WTC11 (cell line): ENCODE results near the gene SPTLC1. TPM values are rescaled to one million over a fixed set of nuclear protein-coding genes. Genes with fewer than 3 reads are reported as not detected.

Experiments used
- ATAC-seq: fragments of 200-7000 bp; cut with Tn5 transposase; 2 replicates; pipeline ENCODE4 v1.10.0; 2021; ENCODE audit warnings: mild to moderate bottlenecking, moderate library complexity
- CTCF ChIA-PET: fragments of 300-600 bp; sonication (Branson Sonifier 250); formaldehyde crosslinking; loops from one replicate; lab custom pipeline; 2021; ENCODE audit warnings: antibody characterized with exemption; lab: Charles Lee
- POLR2A ChIA-PET: fragments of 350-600 bp; sonication (Branson Sonifier 250); formaldehyde crosslinking; loops from one replicate; lab custom pipeline; 2021; ENCODE audit warnings: antibody characterized with exemption; lab: Charles Lee
- DNase-seq: peaks from one replicate; pipeline ENCODE4 v3.0.0; 2021; ENCODE audit warnings: low spot score
- H3K27ac Mint-ChIP-seq: 2 replicates; pipeline ENCODE4 v1.8.0; 2021; ENCODE audit warnings: mixed read lengths
- H3K27me3 Mint-ChIP-seq: 2 replicates; pipeline ENCODE4 v1.8.0; 2021; ENCODE audit warnings: low read depth, mild to moderate bottlenecking, moderate library complexity, mixed read lengths
- H3K36me3 Mint-ChIP-seq: 2 replicates; pipeline ENCODE4 v1.8.0; 2021; ENCODE audit warnings: mixed read lengths
- H3K4me1 Mint-ChIP-seq: 2 replicates; pipeline ENCODE4 v1.8.0; 2022; ENCODE audit warnings: mixed read lengths
- H3K4me3 Mint-ChIP-seq: 2 replicates; pipeline ENCODE4 v1.8.0; 2021; ENCODE audit warnings: mild to moderate bottlenecking, moderate library complexity, mixed read lengths
- H3K9me3 Mint-ChIP-seq: 2 replicates; pipeline ENCODE4 v1.8.0; 2021; ENCODE audit warnings: mixed read lengths
- ETV6 ChIP-seq: sonication (generic); formaldehyde crosslinking; IDR thresholded peaks from 2 replicates; pipeline ENCODE4 v1.8.1; 2022; ENCODE audit warnings: mild to moderate bottlenecking, missing genetic modification reagents
- IRF2 ChIP-seq: sonication (generic); formaldehyde crosslinking; IDR thresholded peaks from 2 replicates; pipeline ENCODE4 v1.8.0; 2022; ENCODE audit warnings: low read depth, missing genetic modification reagents, borderline replicate concordance
- MYBL2 ChIP-seq: sonication (generic); formaldehyde crosslinking; IDR thresholded peaks from 2 replicates; pipeline ENCODE4 v1.8.1; 2023; ENCODE audit warnings: mild to moderate bottlenecking, moderate library complexity, missing genetic modification reagents
- NFE2L1 ChIP-seq: sonication (generic); formaldehyde crosslinking; IDR thresholded peaks from 2 replicates; pipeline ENCODE4 v1.8.1; 2023; ENCODE audit warnings: missing genetic modification reagents
- NR3C1 ChIP-seq: sonication (generic); formaldehyde crosslinking; conservative IDR thresholded peaks from 2 replicates; pipeline ENCODE4 v1.8.1; 2023; ENCODE audit warnings: low read depth, mild to moderate bottlenecking, missing genetic modification reagents
- PRRX2 ChIP-seq: fragments of 250-450 bp; sonication (Bioruptor Pico); IDR thresholded peaks from 2 replicates; pipeline ENCODE4 v1.8.0; 2021; ENCODE audit warnings: mild to moderate bottlenecking
- RORB ChIP-seq: fragments of 250-450 bp; sonication (Bioruptor Pico); IDR thresholded peaks from 2 replicates; pipeline ENCODE4 v1.9.0; 2021; ENCODE audit warnings: mild to moderate bottlenecking
- ZNF121 ChIP-seq: sonication (generic); formaldehyde crosslinking; IDR thresholded peaks from 2 replicates; pipeline ENCODE4 v1.8.0; 2023; ENCODE audit warnings: missing genetic modification reagents
- ZNF232 ChIP-seq: sonication (generic); formaldehyde crosslinking; IDR thresholded peaks from 2 replicates; pipeline ENCODE4 v1.8.0; 2022; ENCODE audit warnings: mild to moderate bottlenecking, missing genetic modification reagents
- ZNF317 ChIP-seq: sonication (generic); formaldehyde crosslinking; IDR thresholded peaks from 2 replicates; pipeline ENCODE4 v1.8.1; 2023; ENCODE audit warnings: low read depth, mild to moderate bottlenecking, moderate library complexity, missing genetic modification reagents, borderline replicate concordance
- ZNF416 ChIP-seq: fragments of 250-450 bp; sonication (Bioruptor Pico); IDR thresholded peaks from 2 replicates; pipeline ENCODE4 v1.9.0; 2021; ENCODE audit warnings: mild to moderate bottlenecking, inconsistent platforms
- total RNA-seq: library from RNA; stranded (reverse); gene quantifications from 3 replicates; pipeline ENCODE4 v1.2.3, GENCODE V29; 2021
- TF ChIP-seq, protein P1 (sequence below): sonication (generic); formaldehyde crosslinking; conservative IDR thresholded peaks from 2 replicates; pipeline ENCODE4 v1.8.1; 2022; ENCODE audit warnings: mild to moderate bottlenecking, missing genetic modification reagents
- TF ChIP-seq, protein P2 (sequence below): sonication (generic); formaldehyde crosslinking; IDR thresholded peaks from 2 replicates; pipeline ENCODE4 v1.8.0; 2023; ENCODE audit warnings: mild to moderate bottlenecking, missing genetic modification reagents
- TF ChIP-seq, protein P3 (sequence below): sonication (generic); formaldehyde crosslinking; IDR thresholded peaks from 2 replicates; pipeline ENCODE4 v1.8.1; 2023; ENCODE audit warnings: mild to moderate bottlenecking, missing genetic modification reagents, moderate library complexity
- TF ChIP-seq, protein P4 (sequence below): fragments of 250-450 bp; sonication (Bioruptor Pico); IDR thresholded peaks from 2 replicates; pipeline ENCODE4 v1.9.0; 2021; ENCODE audit warnings: mild to moderate bottlenecking, borderline replicate concordance
- TF ChIP-seq, protein P5 (sequence below): fragments of 250-450 bp; sonication (Bioruptor Pico); IDR thresholded peaks from 2 replicates; pipeline ENCODE4 v1.9.0; 2021; ENCODE audit warnings: mild to moderate bottlenecking
- TF ChIP-seq, protein P6 (sequence below): fragments of 250-450 bp; sonication (Bioruptor Pico); IDR thresholded peaks from 2 replicates; pipeline ENCODE4 v1.9.0; 2021; ENCODE audit warnings: moderate library complexity, mild to moderate bottlenecking, inconsistent platforms, borderline replicate concordance

Gene SPTLC1
- total RNA-seq, 1 experiment from 2014 or later = 81.2 TPM

DNA sequence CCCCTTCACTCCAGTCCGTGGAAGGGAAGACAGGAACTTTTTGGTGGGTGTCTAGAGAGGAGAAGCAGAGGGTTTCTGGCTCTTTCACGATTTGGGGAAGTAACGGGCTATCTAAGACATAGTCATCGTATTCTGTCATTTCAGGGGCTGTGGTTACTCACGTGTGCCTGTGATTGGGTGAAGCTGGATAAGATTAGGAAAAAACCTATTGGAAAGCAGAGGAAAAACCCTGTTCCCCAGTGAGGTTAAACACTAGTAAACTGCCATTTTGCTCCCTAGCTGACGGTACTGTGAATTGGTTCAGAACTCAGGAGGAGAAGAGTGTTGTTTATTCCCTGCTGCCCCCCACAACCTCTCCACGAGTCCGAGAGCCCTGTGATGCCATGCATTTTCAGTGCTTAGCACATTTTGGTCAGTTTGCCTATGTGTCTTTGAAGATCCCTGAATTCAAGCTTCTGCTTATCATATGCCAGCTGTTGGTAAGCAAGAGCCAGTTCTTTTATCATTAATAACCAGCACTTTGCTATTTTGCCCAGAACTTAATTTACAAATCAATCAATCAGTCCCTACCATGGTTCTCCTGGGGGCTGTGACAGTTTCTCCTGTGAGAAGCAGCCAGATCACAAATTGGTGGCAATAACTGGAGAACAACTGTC, 120.1 kb downstream of the SPTLC1 start:
- Mint-ChIP-seq H3K4me1 (no peaks in the 10 kb centered on the region), H3K27ac (no peak overlapping the region), H3K9me3 (0 out of 2 replicates have a peak, but pooled peaks cover 3% of the 10 kb centered on the region), H3K36me3 (no peaks in the 10 kb centered on the region), H3K4me3 (no peak overlapping the region), H3K27me3 (peaks cover 2% of the 10 kb centered on the region; the same call in 1 of the 2 replicates)
- no peak for TF ChIP-seq ZNF232 (CRISPR knock-in tag)
- TF ChIP-seq RORB (CRISPR knock-in tag) = no peak
- TF ChIP-seq MYBL2 (CRISPR knock-in tag) = no peak
- TF ChIP-seq PRRX2 (CRISPR knock-in tag) = no peak
- TF ChIP-seq, protein P1, sequence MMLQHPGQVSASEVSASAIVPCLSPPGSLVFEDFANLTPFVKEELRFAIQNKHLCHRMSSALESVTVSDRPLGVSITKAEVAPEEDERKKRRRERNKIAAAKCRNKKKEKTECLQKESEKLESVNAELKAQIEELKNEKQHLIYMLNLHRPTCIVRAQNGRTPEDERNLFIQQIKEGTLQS = no peak
- TF ChIP-seq NFE2L1 = no peak
- TF ChIP-seq ZNF416 (CRISPR knock-in tag) = no peak
- no peak for TF ChIP-seq IRF2 (CRISPR knock-in tag)
- no peak for TF ChIP-seq ZNF317
- TF ChIP-seq ZNF121 (CRISPR knock-in tag) = no peak
- TF ChIP-seq, protein P2, sequence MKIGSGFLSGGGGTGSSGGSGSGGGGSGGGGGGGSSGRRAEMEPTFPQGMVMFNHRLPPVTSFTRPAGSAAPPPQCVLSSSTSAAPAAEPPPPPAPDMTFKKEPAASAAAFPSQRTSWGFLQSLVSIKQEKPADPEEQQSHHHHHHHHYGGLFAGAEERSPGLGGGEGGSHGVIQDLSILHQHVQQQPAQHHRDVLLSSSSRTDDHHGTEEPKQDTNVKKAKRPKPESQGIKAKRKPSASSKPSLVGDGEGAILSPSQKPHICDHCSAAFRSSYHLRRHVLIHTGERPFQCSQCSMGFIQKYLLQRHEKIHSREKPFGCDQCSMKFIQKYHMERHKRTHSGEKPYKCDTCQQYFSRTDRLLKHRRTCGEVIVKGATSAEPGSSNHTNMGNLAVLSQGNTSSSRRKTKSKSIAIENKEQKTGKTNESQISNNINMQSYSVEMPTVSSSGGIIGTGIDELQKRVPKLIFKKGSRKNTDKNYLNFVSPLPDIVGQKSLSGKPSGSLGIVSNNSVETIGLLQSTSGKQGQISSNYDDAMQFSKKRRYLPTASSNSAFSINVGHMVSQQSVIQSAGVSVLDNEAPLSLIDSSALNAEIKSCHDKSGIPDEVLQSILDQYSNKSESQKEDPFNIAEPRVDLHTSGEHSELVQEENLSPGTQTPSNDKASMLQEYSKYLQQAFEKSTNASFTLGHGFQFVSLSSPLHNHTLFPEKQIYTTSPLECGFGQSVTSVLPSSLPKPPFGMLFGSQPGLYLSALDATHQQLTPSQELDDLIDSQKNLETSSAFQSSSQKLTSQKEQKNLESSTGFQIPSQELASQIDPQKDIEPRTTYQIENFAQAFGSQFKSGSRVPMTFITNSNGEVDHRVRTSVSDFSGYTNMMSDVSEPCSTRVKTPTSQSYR = no peak
- TF ChIP-seq, protein P3, sequence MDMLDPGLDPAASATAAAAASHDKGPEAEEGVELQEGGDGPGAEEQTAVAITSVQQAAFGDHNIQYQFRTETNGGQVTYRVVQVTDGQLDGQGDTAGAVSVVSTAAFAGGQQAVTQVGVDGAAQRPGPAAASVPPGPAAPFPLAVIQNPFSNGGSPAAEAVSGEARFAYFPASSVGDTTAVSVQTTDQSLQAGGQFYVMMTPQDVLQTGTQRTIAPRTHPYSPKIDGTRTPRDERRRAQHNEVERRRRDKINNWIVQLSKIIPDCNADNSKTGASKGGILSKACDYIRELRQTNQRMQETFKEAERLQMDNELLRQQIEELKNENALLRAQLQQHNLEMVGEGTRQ (CRISPR knock-in tag) = no peak
- TF ChIP-seq, protein P4, sequence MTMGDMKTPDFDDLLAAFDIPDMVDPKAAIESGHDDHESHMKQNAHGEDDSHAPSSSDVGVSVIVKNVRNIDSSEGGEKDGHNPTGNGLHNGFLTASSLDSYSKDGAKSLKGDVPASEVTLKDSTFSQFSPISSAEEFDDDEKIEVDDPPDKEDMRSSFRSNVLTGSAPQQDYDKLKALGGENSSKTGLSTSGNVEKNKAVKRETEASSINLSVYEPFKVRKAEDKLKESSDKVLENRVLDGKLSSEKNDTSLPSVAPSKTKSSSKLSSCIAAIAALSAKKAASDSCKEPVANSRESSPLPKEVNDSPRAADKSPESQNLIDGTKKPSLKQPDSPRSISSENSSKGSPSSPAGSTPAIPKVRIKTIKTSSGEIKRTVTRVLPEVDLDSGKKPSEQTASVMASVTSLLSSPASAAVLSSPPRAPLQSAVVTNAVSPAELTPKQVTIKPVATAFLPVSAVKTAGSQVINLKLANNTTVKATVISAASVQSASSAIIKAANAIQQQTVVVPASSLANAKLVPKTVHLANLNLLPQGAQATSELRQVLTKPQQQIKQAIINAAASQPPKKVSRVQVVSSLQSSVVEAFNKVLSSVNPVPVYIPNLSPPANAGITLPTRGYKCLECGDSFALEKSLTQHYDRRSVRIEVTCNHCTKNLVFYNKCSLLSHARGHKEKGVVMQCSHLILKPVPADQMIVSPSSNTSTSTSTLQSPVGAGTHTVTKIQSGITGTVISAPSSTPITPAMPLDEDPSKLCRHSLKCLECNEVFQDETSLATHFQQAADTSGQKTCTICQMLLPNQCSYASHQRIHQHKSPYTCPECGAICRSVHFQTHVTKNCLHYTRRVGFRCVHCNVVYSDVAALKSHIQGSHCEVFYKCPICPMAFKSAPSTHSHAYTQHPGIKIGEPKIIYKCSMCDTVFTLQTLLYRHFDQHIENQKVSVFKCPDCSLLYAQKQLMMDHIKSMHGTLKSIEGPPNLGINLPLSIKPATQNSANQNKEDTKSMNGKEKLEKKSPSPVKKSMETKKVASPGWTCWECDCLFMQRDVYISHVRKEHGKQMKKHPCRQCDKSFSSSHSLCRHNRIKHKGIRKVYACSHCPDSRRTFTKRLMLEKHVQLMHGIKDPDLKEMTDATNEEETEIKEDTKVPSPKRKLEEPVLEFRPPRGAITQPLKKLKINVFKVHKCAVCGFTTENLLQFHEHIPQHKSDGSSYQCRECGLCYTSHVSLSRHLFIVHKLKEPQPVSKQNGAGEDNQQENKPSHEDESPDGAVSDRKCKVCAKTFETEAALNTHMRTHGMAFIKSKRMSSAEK (CRISPR knock-in tag) = no peak
- TF ChIP-seq, protein P5, sequence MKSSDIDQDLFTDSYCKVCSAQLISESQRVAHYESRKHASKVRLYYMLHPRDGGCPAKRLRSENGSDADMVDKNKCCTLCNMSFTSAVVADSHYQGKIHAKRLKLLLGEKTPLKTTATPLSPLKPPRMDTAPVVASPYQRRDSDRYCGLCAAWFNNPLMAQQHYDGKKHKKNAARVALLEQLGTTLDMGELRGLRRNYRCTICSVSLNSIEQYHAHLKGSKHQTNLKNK (CRISPR knock-in tag) = no peak
- no peak for TF ChIP-seq ETV6 (CRISPR knock-in tag)
- no peak for TF ChIP-seq NR3C1 (CRISPR knock-in tag)
- TF ChIP-seq, protein P6, sequence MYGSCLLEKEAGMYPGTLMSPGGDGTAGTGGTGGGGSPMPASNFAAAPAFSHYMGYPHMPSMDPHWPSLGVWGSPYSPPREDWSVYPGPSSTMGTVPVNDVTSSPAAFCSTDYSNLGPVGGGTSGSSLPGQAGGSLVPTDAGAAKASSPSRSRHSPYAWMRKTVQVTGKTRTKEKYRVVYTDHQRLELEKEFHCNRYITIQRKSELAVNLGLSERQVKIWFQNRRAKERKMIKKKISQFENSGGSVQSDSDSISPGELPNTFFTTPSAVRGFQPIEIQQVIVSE = no peak
- ChIA-PET POLR2A (no interaction called here), CTCF (interaction anchor here (1.7 to 1.8 kb wide), 2 partner anchors 41 to 237 kb away, joined by 4 read pairs; no protein-coding TSS in a partner anchor)
- no peak for DNase-seq
- ATAC-seq = no peak
